Right lobe of liver (tissue), 4 donors: ENCODE results near the gene TNFRSF6B.

Source experiments
- POLR2A ChIP-seq: fragments of 450-650 bp; IDR thresholded peaks from one replicate; pipeline ENCODE4 v1.6.1; 2017; ENCODE audit warnings: antibody characterized with exemption, mild to moderate bottlenecking
- TF ChIP-seq, protein P1 (sequence below), 4 donors: fragments of 200-600 bp in 3 of 4; fragments of 450-650 bp in 1 of 4; IDR thresholded peaks; one replicate each; pipeline versions ENCODE4 v1.5.1 to v1.8.0; 2016 to 2022; ENCODE audit warnings: antibody characterized with exemption in 4 of 4, mild to moderate bottlenecking in 2 of 4
- donor health status: DM: no; HTN: no; CAD: no.
- donor health status: DM: no; HTN: no; CAD: no.
- donor health status: DM: no; HTN: yes; CAD: no.

DNA sequence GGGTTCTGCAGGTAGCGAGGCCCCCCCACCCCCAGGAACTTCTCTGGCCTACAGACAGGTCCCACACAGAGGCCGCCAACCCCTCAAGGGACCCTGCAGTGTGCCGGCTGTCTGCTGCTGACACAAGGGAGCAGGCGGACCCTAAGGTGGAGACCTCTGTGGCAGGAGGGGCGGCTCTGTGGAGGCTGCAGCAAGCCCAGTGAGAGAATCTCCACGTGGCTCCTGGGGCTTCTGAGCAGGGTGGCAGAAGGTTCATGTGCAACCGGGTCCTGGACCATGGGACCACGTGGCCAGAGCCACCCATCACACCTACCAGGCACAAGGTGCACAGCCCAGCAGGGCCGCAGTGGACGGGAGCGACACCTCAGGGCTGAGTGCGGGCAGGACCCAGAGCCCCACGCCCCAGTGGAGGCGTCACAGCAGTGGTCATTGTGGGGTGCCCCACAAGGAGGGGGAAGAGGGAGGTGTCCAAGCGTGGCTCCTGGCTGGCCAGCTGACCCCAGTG, 7.1 kb downstream of the TNFRSF6B start:
- TF ChIP-seq POLR2A, result no peak
- TF ChIP-seq, protein P1, sequence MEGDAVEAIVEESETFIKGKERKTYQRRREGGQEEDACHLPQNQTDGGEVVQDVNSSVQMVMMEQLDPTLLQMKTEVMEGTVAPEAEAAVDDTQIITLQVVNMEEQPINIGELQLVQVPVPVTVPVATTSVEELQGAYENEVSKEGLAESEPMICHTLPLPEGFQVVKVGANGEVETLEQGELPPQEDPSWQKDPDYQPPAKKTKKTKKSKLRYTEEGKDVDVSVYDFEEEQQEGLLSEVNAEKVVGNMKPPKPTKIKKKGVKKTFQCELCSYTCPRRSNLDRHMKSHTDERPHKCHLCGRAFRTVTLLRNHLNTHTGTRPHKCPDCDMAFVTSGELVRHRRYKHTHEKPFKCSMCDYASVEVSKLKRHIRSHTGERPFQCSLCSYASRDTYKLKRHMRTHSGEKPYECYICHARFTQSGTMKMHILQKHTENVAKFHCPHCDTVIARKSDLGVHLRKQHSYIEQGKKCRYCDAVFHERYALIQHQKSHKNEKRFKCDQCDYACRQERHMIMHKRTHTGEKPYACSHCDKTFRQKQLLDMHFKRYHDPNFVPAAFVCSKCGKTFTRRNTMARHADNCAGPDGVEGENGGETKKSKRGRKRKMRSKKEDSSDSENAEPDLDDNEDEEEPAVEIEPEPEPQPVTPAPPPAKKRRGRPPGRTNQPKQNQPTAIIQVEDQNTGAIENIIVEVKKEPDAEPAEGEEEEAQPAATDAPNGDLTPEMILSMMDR (IDR thresholded peaks at IDR 0.05), result no peak
